HG02938 (cell line): ENCODE data around the gene CHI3L2.

Experiments
- ATAC-seq: cut with Tn5 transposase; IDR thresholded peaks from one replicate; pipeline ENCODE4 v1.9.1; 2021; ENCODE audit warnings: mild to moderate bottlenecking, moderate library complexity; ENCODE audit not compliant: unreplicated experiment

CHI3L2 gene, protein sequence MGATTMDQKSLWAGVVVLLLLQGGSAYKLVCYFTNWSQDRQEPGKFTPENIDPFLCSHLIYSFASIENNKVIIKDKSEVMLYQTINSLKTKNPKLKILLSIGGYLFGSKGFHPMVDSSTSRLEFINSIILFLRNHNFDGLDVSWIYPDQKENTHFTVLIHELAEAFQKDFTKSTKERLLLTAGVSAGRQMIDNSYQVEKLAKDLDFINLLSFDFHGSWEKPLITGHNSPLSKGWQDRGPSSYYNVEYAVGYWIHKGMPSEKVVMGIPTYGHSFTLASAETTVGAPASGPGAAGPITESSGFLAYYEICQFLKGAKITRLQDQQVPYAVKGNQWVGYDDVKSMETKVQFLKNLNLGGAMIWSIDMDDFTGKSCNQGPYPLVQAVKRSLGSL

DNA sequence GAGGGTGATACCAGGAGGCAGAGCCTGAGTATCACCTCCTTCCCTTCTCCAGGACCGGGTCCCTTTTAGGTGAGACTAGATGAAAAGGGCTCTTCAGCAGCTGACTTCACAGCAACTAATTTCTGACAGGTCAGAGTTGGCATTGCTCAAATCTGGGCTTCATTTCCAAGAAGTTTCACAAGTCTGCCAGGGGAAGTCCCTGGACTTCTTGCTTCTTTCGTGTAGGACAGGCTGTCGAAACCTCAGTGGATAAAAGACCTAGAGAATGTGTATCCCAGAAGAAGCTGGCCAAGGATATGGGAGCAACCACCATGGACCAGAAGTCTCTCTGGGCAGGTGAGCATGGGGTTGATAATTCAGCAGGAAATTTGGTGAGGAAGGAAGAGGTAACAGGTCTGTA, at the start of gene CHI3L2:
CHI3L2 (plus strand) TSS at position 280 of the 400 bp plus-strand sequence; CDS start at position 297, 17 bp downstream.
- no peak for ATAC-seq

DNA sequence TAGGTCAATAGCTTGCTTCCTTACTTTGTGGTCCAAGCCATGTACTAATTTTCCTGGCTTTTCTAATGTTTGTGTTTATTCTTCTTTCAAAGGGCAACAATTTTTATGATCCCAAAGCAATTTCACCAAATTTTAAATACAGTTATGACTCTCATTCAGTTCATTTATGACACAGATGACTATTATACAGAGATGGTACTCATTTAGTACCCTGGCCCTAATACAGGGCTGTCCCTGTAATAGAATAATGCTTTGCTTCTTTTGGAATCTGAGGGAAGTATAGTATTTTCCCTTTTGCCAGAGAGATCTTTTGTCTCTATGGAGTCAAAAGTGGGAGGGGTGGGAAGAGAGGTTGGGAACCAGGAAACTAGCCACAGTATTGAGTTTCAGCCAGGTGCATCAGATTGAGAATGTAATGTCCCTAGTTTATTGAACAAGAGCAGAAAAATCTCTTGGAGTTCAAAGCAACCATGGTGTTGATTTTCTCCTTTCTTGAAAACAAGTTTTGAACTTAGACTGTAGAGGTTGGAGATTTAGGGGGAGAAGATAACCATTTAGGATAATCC, 47.5 kb upstream of the CHI3L2 start:
- ATAC-seq: no peak

DNA sequence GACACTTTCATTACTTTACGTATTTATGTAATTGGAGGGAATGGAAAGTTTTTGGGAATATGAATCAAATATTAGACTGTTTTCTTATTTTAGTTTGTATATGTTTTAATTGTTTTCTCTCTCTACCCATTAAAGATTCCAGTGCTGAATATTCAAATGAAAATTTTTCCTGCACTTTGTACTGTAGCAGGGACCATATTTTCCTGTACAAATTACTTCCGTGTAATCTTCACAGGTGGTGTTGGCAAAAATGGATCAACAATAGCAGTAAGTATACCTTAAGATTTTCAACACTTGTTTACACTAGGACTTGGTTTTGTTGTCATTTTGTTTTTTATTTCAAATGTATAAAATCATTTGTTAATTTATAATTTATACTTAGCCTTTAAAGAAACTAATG, 45.5 kb upstream of the CHI3L2 start:
- ATAC-seq: no peak

DNA sequence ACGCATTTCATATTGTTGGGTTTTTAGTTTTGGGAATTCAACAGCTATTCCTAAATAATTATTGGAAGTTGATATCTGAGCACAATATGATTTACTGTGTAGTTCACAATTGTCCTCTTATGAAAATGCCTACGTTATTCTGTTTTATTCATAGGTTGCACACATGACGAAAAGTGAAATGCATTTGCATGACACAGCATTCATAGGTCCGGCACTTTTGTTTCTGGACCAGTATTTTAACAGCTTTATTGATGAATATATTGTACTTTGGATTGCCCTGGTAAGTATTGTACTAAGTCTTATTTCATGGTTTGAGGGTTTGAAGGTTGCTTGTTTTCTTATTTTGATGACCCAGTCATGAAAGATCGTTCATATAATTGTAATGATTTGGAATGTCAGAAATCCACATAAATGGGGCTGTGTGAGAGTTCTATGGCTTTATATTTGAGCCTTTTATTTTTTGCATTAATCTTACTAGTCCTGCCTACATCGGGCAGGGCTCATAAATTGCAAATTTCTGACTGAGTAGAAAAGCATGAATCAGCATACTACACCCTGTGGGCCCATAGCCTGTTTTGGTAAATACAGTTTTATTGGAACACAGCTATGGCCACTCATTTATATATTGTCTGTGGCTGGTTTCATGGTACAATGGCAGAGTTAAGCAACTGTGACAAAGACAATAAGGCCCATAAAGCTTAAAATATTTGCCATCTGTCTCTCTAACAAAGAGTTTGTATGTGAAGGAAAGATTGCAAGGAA, 44.0 kb upstream of the CHI3L2 start:
- ATAC-seq: no peak

DNA sequence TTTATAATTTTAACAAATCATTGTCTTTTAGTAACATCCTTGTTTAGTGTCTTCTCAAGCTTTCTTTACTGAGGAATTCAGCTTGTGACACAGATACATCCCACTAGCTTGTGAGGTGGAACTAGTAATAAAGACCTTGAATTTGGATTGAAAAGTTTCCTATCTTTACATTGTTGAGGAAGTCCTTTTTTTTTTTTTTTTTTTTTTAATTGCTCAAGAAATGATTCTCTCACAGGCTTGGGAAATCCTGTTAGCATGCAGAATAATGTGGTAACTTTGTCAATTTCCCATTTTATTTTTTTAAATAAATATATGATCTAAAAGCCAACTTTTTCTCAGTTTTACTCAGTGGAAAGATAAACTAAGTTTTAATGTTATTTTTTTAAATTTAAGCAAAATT, 42.9 kb upstream of the CHI3L2 start:
- ATAC-seq: no peak

DNA sequence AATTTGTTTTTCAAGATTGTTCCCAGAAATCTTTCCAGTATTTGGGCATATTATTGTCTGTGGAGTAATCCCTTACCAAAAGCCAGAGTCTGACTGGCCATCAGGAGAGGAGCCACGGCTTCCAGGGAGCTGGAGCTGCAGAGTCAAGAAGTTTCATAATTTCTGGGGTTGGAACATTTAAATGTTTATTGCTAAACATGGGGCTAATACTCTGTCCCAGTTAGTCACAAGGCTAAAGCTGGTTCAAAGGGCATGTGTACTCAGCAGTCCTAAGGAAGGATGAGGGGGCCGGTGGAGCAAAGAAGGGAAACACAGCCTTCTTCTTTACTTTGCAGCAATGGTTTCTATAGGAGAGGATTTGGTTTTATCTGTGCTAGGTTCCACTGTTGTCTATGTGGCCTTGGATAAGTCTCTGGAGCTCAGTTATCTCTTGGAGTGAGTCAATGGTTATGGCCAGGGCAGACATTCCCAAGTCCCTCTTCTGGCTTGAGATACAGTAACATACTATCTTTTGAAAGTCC, 36.5 kb upstream of the CHI3L2 start:
- no peak for ATAC-seq

DNA sequence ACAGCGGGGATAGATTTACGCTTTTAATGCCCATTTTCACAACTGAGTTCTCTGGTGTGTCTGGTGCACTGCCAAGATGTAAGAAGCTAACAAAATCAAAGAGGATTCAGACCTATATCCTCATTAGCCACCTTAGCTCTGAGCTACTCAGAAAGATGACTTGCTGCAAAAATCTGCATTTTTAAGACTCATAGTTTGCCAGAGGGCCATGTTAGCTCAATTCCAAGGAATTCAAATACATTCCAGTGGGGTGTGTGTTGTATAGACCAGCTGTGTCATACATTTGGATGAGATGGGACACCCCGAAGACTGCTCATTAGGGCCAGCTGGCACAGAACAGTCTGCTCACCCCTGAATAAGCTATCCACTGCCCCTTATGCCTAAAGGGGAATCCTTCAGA, 36.0 kb upstream of the CHI3L2 start:
- no peak for ATAC-seq

DNA sequence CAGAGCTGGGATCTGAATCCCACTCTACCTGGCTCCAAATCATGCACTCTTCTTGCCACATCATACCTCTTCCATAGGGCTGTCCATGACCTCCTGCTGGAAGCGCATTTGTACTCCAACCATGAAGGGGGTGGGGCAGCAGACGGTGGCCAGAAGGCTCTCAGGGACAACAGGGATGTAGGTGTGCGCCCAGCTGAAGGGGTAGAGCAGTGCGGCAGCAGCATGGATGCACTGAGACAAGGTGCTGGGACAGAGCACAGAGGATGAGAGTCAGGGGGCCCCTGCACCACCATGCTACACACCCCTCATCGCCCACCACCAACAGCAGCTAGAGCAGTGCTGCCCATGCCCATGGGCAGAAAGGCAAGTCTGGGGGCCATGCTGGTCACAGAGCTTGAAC, 35.4 kb upstream of the CHI3L2 start:
- ATAC-seq: no peak

DNA sequence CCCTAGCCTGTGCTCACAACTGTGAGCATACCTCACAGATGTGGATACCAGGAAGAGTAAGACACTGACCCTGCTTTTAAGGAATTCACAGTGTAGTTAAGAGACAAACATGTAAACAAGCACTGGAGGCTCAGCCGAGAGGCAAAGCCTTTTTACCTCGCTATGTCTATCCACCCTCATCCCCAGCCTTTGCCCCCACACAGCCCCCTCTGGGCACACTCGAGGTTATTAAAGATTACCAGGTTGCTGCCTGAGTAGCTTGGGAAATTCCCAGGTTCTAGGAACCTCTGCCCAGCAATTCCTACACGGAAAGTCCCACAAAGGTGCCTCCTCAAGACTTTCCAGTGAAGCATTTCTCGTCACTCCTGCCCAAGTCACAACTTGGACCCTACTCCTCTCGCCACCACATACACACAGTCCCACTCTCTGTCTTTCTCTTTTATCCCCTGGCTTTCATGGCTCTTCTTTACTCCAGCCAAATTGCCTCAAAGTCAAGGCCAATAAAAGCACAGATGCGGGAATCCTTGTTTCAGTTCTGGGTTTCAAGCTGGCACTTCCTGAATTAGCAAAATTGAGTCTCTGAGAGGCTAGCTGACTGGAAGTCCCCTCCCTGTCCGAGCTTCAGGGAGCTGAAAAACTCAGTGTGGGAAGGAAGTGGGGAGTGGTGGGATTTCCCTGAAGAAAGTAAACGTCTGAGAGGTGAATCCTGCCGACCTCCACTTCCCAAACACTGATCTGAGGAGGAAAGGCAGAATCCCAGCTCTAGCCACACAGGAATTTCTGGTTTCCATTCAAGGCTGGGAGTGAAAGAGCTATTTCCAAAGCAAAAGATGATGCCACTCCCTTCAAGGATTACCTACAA, 34.6 kb upstream of the CHI3L2 start:
- no peak for ATAC-seq

DNA sequence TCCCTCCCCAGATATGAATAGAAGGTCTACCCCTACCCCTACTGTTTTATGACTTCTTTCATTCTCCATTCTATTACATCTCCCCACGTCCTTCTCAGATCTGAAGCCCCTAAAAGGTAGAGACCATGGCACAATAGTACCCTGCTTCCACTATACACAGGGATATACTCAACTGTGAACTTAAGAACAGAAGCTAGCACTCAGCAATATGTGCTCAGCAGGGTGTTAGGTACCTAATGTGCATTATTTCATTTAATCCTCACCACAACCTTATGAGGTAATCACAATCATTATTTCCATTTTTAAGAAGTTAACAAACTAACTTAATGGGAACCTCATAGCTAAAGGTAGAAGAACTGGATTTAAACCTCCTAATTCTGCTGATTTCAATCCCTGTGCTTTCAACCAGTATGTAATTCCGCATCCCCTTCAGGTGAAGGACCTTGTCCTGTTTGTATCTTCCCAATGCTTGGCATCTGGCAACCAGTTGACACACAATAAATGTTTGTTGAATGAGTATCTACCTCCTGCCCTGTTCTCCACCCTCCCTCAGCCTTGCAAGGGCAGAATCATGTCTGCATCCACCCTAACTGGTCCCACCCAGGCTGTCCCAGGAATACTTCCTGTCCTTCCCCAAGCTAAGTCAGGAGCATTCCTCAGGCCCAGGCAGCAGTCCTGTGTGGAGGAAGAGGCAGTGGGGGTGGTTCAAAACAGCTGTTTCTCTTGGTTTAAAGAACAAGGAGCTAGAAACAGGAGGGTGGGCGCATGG, 33.6 kb upstream of the CHI3L2 start:
- ATAC-seq: no peak

DNA sequence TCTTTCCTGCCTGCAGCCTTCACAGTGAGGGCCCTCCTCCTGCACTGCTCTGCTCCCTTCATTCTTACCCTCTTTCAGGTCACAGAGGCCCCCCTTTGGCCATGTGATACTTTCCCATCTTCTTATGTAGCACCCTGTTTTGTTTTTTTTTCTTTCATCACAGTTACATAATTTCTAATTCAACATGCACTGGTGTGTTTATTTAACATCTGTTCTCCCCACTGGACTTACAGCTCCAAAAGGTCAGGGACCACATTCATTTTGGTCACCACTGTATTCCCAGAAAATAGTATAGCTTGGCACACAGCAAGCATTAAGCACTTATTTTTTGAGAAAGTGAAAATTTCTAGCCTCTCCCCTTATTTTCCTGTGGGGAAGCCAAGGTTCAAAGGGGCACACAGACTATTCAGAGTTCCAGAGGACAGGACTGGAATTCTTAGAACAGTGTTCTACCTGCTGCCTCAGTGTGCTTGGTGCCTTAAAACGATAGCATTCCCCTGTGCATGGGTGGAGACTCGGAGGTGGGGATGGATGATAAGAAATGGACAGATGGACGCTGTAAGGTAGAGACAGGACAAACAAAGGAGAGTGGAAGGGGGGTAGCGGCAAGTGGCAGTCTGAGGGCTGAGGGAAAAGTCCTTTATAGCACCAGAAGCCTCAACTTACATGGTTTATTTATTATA, 32.4 kb upstream of the CHI3L2 start:
- no peak for ATAC-seq

DNA sequence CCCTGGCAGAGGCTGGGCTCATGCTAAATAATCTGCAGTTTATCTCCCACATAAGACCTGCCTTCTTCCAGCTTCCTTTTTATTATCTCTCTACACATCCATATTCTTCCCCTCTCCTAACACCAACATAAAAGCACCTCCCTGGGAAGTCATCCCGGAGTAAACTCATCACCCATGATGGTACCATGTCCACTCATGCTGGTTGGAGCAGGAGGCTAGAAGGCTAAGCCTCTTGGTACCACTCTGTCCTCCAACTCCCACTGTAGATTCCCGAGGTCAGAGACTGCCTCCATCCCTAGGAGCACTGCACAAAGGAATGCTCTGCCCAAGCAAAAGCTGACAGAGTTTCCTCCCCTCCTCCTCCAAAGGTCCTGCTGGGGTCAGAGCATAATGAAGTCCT, 31.3 kb upstream of the CHI3L2 start:
- no peak for ATAC-seq

DNA sequence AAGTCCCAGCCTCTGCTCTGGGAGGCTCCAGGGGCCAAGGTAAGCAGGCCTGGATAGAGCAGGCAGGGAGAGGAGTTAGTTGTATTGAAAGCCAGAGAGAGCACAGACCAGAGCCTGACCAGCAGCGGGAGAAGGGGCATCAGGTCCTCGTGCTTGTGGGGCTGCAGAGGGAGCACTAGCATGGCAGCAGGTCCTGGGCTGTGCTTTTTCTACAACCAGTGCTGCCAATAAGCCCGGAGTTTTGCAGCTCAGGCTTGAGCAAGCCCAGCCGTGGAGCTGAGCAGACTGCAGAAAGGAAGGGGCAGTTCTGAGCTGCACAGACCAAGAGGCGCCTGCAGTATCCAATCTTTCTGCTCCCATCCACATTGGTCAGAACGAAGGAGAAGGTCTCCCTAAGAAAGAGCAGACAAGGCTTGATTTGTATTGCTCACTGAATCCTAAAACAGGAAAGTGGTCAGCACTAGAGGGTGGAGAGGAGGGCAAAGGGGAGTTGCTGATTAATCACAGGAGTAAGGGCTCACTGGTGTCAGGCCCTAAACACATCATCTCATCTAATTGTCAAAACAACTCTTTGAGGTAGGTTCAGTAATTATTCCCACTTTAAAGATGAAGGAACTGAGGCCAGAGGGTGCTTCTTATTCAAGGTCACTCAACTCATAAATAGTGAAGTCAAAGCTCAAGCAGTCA, 29.8 kb upstream of the CHI3L2 start:
- no peak for ATAC-seq

DNA sequence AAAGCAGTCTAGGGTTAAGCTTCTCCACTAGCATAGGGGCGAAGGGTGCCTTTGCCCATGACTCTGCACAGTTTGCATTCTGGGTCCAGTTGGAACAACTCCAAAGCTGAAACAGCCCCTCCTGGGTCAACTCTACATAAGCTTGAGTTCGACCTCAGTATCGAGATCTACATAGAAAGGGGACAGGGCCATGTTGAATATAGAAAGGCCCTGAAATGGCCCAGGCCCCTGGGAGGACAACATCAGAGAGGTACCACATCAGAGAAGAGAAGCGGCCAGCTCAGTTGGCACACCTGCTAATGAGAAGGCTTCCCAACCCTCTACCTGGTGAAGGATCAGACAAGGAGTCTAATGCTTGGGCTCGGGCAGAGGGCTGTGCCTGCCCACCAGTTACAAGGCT, 28.7 kb upstream of the CHI3L2 start:
- ATAC-seq: no peak

DNA sequence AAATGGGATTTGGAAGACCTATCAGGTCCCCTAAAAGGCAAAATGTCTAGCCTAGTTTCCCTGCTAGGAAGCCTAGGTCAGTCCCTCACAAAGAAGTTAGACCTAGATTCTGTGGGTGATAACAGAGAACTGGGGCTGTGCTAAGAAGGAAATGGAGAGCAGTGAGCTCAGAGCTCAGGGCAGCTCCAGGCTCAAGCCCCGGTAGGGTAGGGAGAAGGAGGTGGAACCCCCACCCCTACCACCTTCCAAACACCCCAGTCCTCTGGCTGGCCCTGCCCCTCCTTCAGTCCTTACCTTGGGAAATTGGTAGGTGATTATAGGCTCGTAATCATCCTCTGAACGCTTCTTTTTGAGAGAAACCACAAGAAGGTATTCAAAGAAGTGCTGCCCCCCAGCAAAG, 28.2 kb upstream of the CHI3L2 start:
- no peak for ATAC-seq

DNA sequence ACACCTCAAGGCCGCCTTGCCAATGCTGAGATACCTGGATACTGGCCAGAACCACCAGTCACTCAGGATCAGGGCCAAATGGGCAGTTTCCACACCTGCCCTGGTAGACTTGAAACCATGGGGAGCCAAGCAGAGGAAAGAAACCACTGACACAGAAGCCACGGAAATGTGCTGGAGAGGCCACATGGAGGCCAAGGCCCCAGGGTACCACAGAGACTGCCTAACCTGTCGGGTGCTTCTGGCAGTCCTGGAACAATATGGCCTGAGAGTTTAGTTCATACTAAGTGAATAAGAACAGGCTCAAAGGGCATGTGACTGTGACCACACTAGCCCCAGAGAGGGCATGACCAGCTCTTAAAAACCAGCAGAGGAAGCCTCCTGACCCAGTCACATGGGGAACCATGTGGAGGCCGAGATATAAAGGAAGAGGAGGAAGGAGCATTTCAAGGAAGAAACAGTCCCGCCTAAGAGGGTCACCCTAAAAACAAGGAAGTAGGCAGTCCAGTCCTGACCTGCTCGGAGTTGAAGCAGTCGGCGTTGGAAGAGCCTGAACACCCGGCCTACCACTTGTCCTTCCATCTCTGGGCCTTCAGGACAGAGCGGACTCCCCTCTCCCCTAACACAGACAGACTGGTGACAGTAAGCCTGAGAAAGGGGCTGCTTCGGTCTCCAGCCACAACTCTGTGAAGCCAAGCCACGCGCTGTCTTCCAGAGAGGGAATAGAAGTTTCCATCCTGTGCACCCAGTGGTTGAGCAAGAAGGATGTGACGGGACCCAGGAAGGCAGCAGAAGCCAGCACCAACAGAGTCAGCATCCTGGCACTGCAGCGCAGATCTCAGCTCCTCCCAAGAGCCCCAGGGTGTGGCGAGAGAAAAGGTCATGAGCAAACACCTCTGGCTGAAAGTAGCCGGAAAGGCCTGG, 27.4 kb upstream of the CHI3L2 start, which contains the start of gene DENND2D:
DENND2D (minus strand) TSS at position 766 of the 921 bp plus-strand sequence; CDS start at position 579, 187 bp downstream.
- ATAC-seq: no peak

DNA sequence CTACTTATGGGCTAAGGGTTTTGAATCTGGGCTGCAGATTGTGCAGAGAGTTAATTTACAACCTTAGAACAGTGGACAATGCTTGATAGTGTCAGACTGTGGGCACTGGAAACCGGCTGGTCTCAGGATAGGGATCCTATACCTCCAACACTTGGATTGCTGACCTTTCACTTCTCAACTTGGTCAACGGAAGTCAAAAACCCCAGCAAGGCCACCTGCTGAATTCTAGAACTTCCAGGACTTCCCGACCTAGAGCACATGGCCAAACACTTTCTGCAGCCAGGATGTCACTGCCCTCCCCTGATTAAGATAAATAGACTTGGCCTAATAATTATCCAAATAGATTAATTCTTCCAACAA, 26.7 kb upstream of the CHI3L2 start:
- no peak for ATAC-seq
